ENCODE data around the gene NGDN.

NGDN gene

GRCh38 chr14:23434488-23435222, 34.8 kb upstream of the NGDN start:
- H3K4me3 ChIP-seq (ENCODE audit: control insufficient read depth, low read depth, low read length) = no peak overlapping the region
- DNase-seq (ENCODE audit: low read depth) = no peak
- TF ChIP-seq CTCF (IDR thresholded peaks at IDR 0.05; ENCODE audit: control insufficient read depth, insufficient read depth, low read depth, low read length, missing control alignments) = no peak

GRCh38 chr14:23435543-23436326, 33.8 kb upstream of the NGDN start, which contains the start of gene MYH7:
Gene MYH7, minus strand, starts transcription at chr14:23435660. Its CDS starts 1,928 bp downstream, at chr14:23433732.
- no peak within 1 kb of the TSS for H3K4me3 ChIP-seq (ENCODE audit: control insufficient read depth, low read depth, low read length)
- no peak for TF ChIP-seq CTCF (IDR thresholded peaks at IDR 0.05; ENCODE audit: control insufficient read depth, insufficient read depth, low read depth, low read length, missing control alignments)
- DNase-seq (ENCODE audit: low read depth) = no peak

GRCh38 chr14:23436327-23437132, 33.0 kb upstream of the NGDN start:
- no peak for TF ChIP-seq CTCF (IDR thresholded peaks at IDR 0.05; ENCODE audit: control insufficient read depth, insufficient read depth, low read depth, low read length, missing control alignments)
- H3K4me3 ChIP-seq (ENCODE audit: control insufficient read depth, low read depth, low read length) = no peak overlapping the region
- no peak for DNase-seq (ENCODE audit: low read depth)

GRCh38 chr14:23437133-23438100, 32.1 kb upstream of the NGDN start:
- DNase-seq (ENCODE audit: low read depth) = no peak
- no peak overlapping the region for H3K4me3 ChIP-seq (ENCODE audit: control insufficient read depth, low read depth, low read length)
- TF ChIP-seq CTCF (IDR thresholded peaks at IDR 0.05; ENCODE audit: control insufficient read depth, insufficient read depth, low read depth, low read length, missing control alignments) = no peak

GRCh38 chr14:23438101-23438971, 31.2 kb upstream of the NGDN start:
- H3K4me3 ChIP-seq (ENCODE audit: control insufficient read depth, low read depth, low read length) = no peak overlapping the region
- TF ChIP-seq CTCF (IDR thresholded peaks at IDR 0.05; ENCODE audit: control insufficient read depth, insufficient read depth, low read depth, low read length, missing control alignments) = no peak
- no peak for DNase-seq (ENCODE audit: low read depth)
